Activated CD4-positive, alpha-beta T cell treated with anti-CD3 and anti-CD28 coated beads, Interleukin-2, amount 10 ng/mL, durations not matched to agents 7 days and 5 days (primary cell): ENCODE measurements around the gene FAM240A. TPM values are rescaled to one million over a fixed set of nuclear protein-coding genes. Genes with fewer than 3 reads are reported as not detected.

Experiments used
- CTCF ChIA-PET: fragments of 350-600 bp; sonication (Branson Sonifier 250); formaldehyde crosslinking; loops from one replicate; lab custom pipeline; 2021; ENCODE audit warnings: antibody characterized with exemption; lab: Charles Lee
- POLR2A ChIA-PET: fragments of 350-600 bp; sonication (Branson Sonifier 250); formaldehyde crosslinking; loops from one replicate; lab custom pipeline; 2021; ENCODE audit warnings: antibody characterized with exemption; lab: Charles Lee
- DNase-seq: peaks from one replicate; pipeline ENCODE4 v3.0.0-alpha.2; 2020
- H3K27ac Mint-ChIP-seq: one replicate; pipeline ENCODE4 v1.8.0; 2021; ENCODE audit warnings: mild to moderate bottlenecking, moderate library complexity, mixed read lengths
- H3K27me3 Mint-ChIP-seq: one replicate; pipeline ENCODE4 v1.8.0; 2021; ENCODE audit warnings: mixed read lengths
- H3K36me3 Mint-ChIP-seq: one replicate; pipeline ENCODE4 v1.8.0; 2021; ENCODE audit warnings: low read depth, mixed read lengths
- H3K4me1 Mint-ChIP-seq: one replicate; pipeline ENCODE4 v1.8.0; 2021; ENCODE audit warnings: mixed read lengths
- H3K4me3 Mint-ChIP-seq: one replicate; pipeline ENCODE4 v1.8.0; 2021; ENCODE audit warnings: mild to moderate bottlenecking, moderate library complexity, mixed read lengths
- H3K9me3 Mint-ChIP-seq: one replicate; pipeline ENCODE4 v1.8.0; 2021; ENCODE audit warnings: mixed read lengths
- total RNA-seq, 2 experiments: library from RNA; stranded (reverse); gene quantifications; one replicate each; pipeline ENCODE4 v1.2.3, GENCODE V29; 2021

The FAM240A gene
- total RNA-seq, 2 experiments from 2014 or later = not detected

- Mint-ChIP-seq H3K27ac (no peak overlapping the region), H3K27me3 (peaks cover 20% of the 10 kb centered on the region), H3K4me1 (no peaks in the 10 kb centered on the region), H3K36me3 (no peaks in the 10 kb centered on the region), H3K9me3 (peaks cover 9% of the 10 kb centered on the region), H3K4me3 (no peak overlapping the region)
- ChIA-PET CTCF (interaction anchor here (1.4 kb wide), 1 partner anchor 14 kb away, joined by 5 read pairs; no protein-coding TSS in a partner anchor), POLR2A (no interaction called here)
- no peak for DNase-seq
These were observed 30.6 kb downstream of the FAM240A start for GRCh38 chr3:46642971-46643370.

DNA sequence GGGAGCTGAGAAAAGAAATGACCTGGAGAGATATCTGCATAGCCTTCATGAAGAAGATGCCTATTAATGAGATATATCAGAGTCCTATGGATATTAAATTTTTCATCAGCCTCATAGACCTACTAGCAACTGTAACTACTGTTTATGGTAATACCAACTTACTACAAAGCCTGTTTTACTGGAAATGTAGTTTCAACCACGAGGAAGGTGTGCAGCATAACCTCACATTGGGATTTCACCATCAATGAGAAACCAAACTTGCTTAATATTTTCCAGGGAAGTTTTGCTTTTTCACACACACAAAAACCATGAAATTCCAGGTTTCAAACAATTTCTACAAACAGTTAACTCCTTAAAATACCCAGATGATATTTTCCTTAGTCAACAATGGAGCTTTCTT is 31.4 kb downstream of the FAM240A start:
- Mint-ChIP-seq H3K9me3 (peaks cover 9% of the 10 kb centered on the region), H3K4me3 (no peak overlapping the region), H3K27ac (no peak overlapping the region), H3K4me1 (no peaks in the 10 kb centered on the region), H3K36me3 (no peaks in the 10 kb centered on the region), H3K27me3 (peaks cover 22% of the 10 kb centered on the region)
- ChIA-PET POLR2A (no interaction called here), CTCF (interaction anchor here (1.4 kb wide), 1 partner anchor 14 kb away, joined by 5 read pairs; no protein-coding TSS in a partner anchor)
- DNase-seq = no peak

GRCh38 chr3:46646700-46647099 is 34.4 kb downstream of the FAM240A start:
- Mint-ChIP-seq H3K4me3 (no peak overlapping the region), H3K27me3 (peaks cover 22% of the 10 kb centered on the region), H3K36me3 (no peaks in the 10 kb centered on the region), H3K9me3 (peaks cover 3% of the 10 kb centered on the region), H3K27ac (no peak overlapping the region), H3K4me1 (no peaks in the 10 kb centered on the region)
- DNase-seq = no peak
- POLR2A ChIA-PET = no interaction called here
- CTCF ChIA-PET = no interaction called here

DNA sequence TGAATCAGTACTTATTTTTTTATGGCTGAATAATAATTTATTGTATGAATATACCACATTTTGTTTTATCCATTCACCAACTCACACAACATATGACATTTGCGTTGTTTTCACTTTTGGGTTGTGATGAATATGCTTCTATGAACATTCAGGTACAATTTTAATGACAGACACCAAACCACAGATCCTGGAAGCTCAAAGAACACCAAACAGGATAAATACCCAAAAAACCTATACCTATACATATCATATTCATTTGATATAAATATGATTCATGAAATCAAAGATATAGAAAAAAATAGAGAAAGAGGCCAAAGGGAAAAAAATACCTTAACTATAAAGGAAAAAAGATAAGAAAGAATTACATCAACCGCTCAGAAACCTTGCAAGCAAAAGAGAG is 35.8 kb downstream of the FAM240A start:
- peaks cover 12% of the 10 kb centered on the region for H3K9me3 Mint-ChIP-seq
- no peak overlapping the region for H3K4me3 Mint-ChIP-seq
- H3K36me3 Mint-ChIP-seq = no peaks in the 10 kb centered on the region
- DNase-seq = no peak
- POLR2A ChIA-PET = no interaction called here
- H3K4me1 Mint-ChIP-seq = no peaks in the 10 kb centered on the region
- H3K27ac Mint-ChIP-seq = no peak overlapping the region
- peaks cover 26% of the 10 kb centered on the region for H3K27me3 Mint-ChIP-seq
- CTCF ChIA-PET = no interaction called here

DNA sequence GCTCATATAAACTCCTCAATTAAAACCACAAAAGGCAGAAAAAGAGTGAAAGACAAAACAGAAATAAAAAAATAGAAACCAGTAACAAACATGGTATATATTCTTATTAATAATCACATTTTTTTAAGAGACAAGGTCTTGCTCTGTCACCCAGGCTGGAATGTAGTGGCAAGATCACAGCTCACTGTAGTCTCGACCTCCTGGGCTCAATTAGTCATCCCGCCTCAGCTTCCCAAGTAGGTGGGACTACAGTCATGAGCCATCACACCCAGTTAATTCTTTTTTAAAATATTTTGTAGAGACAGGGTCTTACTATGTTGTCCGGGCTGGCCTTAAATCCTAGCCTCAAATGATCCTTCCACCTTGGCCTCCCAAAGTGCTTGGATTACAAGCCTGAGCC is 37.1 kb downstream of the FAM240A start:
- no peak overlapping the region for H3K27ac Mint-ChIP-seq
- peaks cover 22% of the 10 kb centered on the region for H3K27me3 Mint-ChIP-seq
- CTCF ChIA-PET = no interaction called here
- no peak for DNase-seq
- H3K4me1 Mint-ChIP-seq = no peaks in the 10 kb centered on the region
- H3K4me3 Mint-ChIP-seq = no peak overlapping the region
- POLR2A ChIA-PET = interaction anchor here (0.6 kb wide), 1 partner anchor 171 kb away, joined by 3 read pairs; no protein-coding TSS in a partner anchor
- H3K36me3 Mint-ChIP-seq = no peaks in the 10 kb centered on the region
- peaks cover 12% of the 10 kb centered on the region for H3K9me3 Mint-ChIP-seq

DNA sequence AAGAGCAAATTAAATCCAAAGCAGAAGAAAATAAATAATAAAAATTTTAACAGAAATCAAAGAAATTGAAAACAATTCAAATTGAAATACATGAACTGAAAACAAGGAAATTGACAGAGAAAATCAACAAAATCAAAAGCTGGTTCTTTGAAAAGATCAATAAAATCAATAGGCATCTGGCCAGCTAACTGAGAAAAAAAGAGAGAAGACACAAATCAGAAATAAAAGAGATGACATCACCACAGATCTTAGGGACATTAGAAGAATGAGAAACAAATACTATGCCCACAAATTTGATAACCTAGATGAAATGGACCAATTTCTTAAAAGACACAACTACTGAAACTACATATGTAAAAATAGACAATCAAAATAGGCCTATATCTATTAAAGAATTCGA is 38.8 kb downstream of the FAM240A start:
- Mint-ChIP-seq H3K27me3 (peaks cover 23% of the 10 kb centered on the region), H3K27ac (no peak overlapping the region), H3K4me3 (no peak overlapping the region), H3K4me1 (no peaks in the 10 kb centered on the region), H3K9me3 (peaks cover 12% of the 10 kb centered on the region), H3K36me3 (no peaks in the 10 kb centered on the region)
- ChIA-PET POLR2A (no interaction called here), CTCF (interaction anchor here (0.7 kb wide), 1 partner anchor 475 kb away, joined by 4 read pairs; no protein-coding TSS in a partner anchor)
- DNase-seq = no peak

GRCh38 chr3:46655271-46655670 is 42.9 kb downstream of the FAM240A start:
- Mint-ChIP-seq H3K4me3 (no peak overlapping the region), H3K27ac (no peak overlapping the region), H3K36me3 (no peaks in the 10 kb centered on the region), H3K27me3 (peaks cover 17% of the 10 kb centered on the region), H3K9me3 (peaks cover 12% of the 10 kb centered on the region), H3K4me1 (peaks cover 3% of the 10 kb centered on the region)
- DNase-seq = no peak
- ChIA-PET POLR2A (no interaction called here), CTCF (no interaction called here)

- H3K4me3 Mint-ChIP-seq = no peak overlapping the region
- peaks cover 7% of the 10 kb centered on the region for H3K27me3 Mint-ChIP-seq
- H3K9me3 Mint-ChIP-seq = peaks cover 6% of the 10 kb centered on the region
- no peaks in the 10 kb centered on the region for H3K36me3 Mint-ChIP-seq
- H3K27ac Mint-ChIP-seq = no peak overlapping the region
- DNase-seq = no peak
- ChIA-PET CTCF (no interaction called here), POLR2A (no interaction called here)
- peaks cover 3% of the 10 kb centered on the region for H3K4me1 Mint-ChIP-seq
These were observed 44.6 kb downstream of the FAM240A start for GRCh38 chr3:46656778-46657556.

GRCh38 chr3:46659285-46659684 is 47.0 kb downstream of the FAM240A start:
- Mint-ChIP-seq H3K4me1 (peaks cover 3% of the 10 kb centered on the region), H3K36me3 (no peaks in the 10 kb centered on the region), H3K27ac (no peak overlapping the region), H3K9me3 (no peaks in the 10 kb centered on the region), H3K4me3 (no peak overlapping the region), H3K27me3 (peaks cover 10% of the 10 kb centered on the region)
- ChIA-PET CTCF (no interaction called here), POLR2A (no interaction called here)
- DNase-seq = no peak

GRCh38 chr3:46660003-46660402 is 47.7 kb downstream of the FAM240A start:
- Mint-ChIP-seq H3K27me3 (peaks cover 7% of the 10 kb centered on the region), H3K36me3 (no peaks in the 10 kb centered on the region), H3K4me3 (no peak overlapping the region), H3K9me3 (no peaks in the 10 kb centered on the region), H3K27ac (no peak overlapping the region), H3K4me1 (peaks cover 3% of the 10 kb centered on the region)
- CTCF ChIA-PET = no interaction called here
- POLR2A ChIA-PET = no interaction called here
- no peak for DNase-seq

DNA sequence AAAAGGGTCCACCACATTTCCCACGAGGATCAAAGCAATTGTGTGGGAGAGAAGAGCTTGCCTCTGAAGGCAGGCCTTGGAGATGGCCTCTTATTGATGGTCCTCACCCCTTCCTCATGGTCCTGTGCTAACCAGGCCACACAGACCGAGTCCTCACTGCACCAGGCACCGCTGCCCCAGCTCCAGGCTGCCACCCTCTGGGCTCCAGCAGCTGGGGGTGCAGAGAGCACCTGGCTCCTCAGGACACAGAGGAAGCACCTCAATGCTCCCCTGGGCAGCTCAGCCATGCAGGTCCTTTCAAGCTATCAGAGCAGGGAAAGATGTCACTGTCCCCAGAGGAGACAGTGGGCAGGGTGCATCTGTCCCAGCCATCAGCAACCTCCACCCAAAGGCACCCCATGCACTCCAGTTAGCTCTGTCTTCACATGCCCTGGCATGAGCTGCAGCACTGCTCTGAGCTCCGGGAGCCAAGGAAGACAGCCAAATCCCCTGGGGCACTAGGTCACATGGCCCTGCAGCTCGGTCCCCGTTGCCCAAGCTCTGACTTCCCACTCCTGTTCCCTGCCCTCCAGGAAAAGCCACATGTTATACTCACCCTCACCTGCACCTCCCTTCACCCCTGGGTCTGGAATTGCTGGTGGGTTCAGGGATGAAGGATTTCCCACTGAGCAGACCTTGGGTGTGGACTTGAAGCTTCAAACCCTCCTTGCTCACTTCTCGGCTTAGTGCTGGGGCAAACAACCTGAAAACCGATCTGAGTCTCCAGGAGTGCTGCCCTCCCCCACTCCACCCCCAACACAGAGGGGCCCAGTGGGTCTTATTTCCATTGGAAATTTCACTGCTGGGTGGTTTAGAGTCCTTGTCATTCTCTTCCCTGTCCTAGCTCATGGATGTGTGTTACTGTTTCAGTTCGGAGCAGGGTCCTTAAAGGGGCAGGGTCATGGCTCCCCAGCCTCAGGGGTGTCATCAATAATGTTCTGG is 48.5 kb downstream of the FAM240A start:
- peaks cover 7% of the 10 kb centered on the region for H3K27me3 Mint-ChIP-seq
- no peaks in the 10 kb centered on the region for H3K9me3 Mint-ChIP-seq
- H3K4me1 Mint-ChIP-seq = peaks cover 3% of the 10 kb centered on the region
- H3K4me3 Mint-ChIP-seq = no peak overlapping the region
- ChIA-PET POLR2A (no interaction called here), CTCF (interaction anchor here (1.3 kb wide), 1 partner anchor 12 kb away, joined by 4 read pairs; no protein-coding TSS in a partner anchor)
- H3K36me3 Mint-ChIP-seq = no peaks in the 10 kb centered on the region
- DNase-seq = no peak
- no peak overlapping the region for H3K27ac Mint-ChIP-seq

GRCh38 chr3:46661776-46662766 is 49.7 kb downstream of the FAM240A start:
- Mint-ChIP-seq H3K4me3 (no peak overlapping the region), H3K27ac (no peak overlapping the region), H3K9me3 (no peaks in the 10 kb centered on the region), H3K27me3 (peaks cover 7% of the 10 kb centered on the region), H3K36me3 (no peaks in the 10 kb centered on the region), H3K4me1 (peaks cover 3% of the 10 kb centered on the region)
- ChIA-PET CTCF (interaction anchor here (0.7 to 2.5 kb wide), 3 partner anchors 11 to 173 kb away, joined by 4 to 9 read pairs (median 4); no protein-coding TSS in a partner anchor), POLR2A (interaction anchor here (0.7 kb wide), 1 partner anchor 37 kb away, joined by 3 read pairs; no protein-coding TSS in a partner anchor)
- DNase-seq = no peak
